Upper lobe of left lung (tissue), 6 donors: Measurements from ENCODE around the gene BRMS1. TPM values are rescaled to one million over a fixed set of nuclear protein-coding genes. Genes with fewer than 3 reads are reported as not detected.

Source experiments
- ATAC-seq, 2 donors: fragments of 200-7000 bp; cut with Tn5 transposase; one replicate each; pipeline ENCODE4 v1.9.1; 2022; ENCODE audit warnings: mild to moderate bottlenecking in 2 of 2, moderate library complexity in 2 of 2; ENCODE audit not compliant: low FRiP score in 2 of 2
- DNase-seq, 2 donors: peaks; one replicate each; pipeline ENCODE4 v3.0.0-alpha.2; 2019 to 2020
- H3K27ac ChIP-seq, 4 donors: fragments of 200-600 bp; sonication (generic); one replicate each; pipeline ENCODE4 v1.5.1; 2016 to 2019
- H3K27me3 ChIP-seq, 4 donors: fragments of 200-600 bp; sonication (generic); one replicate each; pipeline ENCODE4 v1.5.1; 2017 to 2019
- H3K36me3 ChIP-seq, 4 donors: fragments of 200-600 bp; sonication (generic); one replicate each; pipeline ENCODE4 v1.5.1; 2016 to 2019
- H3K4me1 ChIP-seq, 4 donors: fragments of 200-600 bp; sonication (generic); one replicate each; pipeline ENCODE4 v1.5.1; 2018 to 2019
- H3K4me3 ChIP-seq, 4 donors: fragments of 200-600 bp; sonication (generic); one replicate each; pipeline ENCODE4 v1.5.1; 2017 to 2019; ENCODE audit warnings: mild to moderate bottlenecking in 2 of 4, moderate library complexity in 1 of 4
- H3K9me3 ChIP-seq, 4 donors: fragments of 200-600 bp; sonication (generic); one replicate each; pipeline ENCODE4 v1.5.1; 2018 to 2019
- EP300 ChIP-seq, 4 donors: sonication (generic); formaldehyde crosslinking; IDR thresholded peaks; one replicate each; pipeline ENCODE4 v1.5.1; 2017; ENCODE audit warnings: antibody characterized with exemption in 4 of 4, control low read depth in 2 of 4
- POLR2A ChIP-seq, 4 donors: fragments of 450-650 bp; IDR thresholded peaks; one replicate each; pipeline ENCODE4 v1.5.1; 2016 to 2017; ENCODE audit warnings: antibody characterized with exemption in 4 of 4, mild to moderate bottlenecking in 2 of 4
- POLR2AphosphoS5 ChIP-seq, 2 donors: sonication (generic); formaldehyde crosslinking; IDR thresholded peaks; one replicate each; pipeline ENCODE4 v1.5.1; 2017; ENCODE audit warnings: antibody characterized with exemption in 2 of 2
- WGBS, 2 donors: methylation state at CpG; one replicate each; pipeline ENCODE4 v1.1.5; 2017 to 2018; 5-methylcytosine and 5-hydroxymethylcytosine counted together
- total RNA-seq, 6 donors: library from RNA; depleted of rRNA in 4 of 6; stranded (reverse); fragments of >200 nt in 4 of 6; gene quantifications; one replicate each; pipeline versions ENCODE4 v1.1.0 to v1.2.1, GENCODE V29; 2016 to 2021
- TF ChIP-seq, protein P1 (sequence below), 6 experiments: fragments of 450-650 bp in 4 of 6; fragments of 200-600 bp in 2 of 6; sonication (generic) in 2 of 6; IDR thresholded peaks; one replicate each; pipeline ENCODE4 v1.5.1; 2016 to 2019; ENCODE audit warnings: antibody characterized with exemption in 6 of 6
- donor health status: DM: no; HTN: no; CAD: no; lungs with moderate emphysema.
- donor health status: DM: no; HTN: yes; CAD: no; lungs with severe emphysema.

Gene BRMS1
- total RNA-seq, 6 donors from 2014 or later: 34.8 to 63.8 (median 37.1) TPM

DNA sequence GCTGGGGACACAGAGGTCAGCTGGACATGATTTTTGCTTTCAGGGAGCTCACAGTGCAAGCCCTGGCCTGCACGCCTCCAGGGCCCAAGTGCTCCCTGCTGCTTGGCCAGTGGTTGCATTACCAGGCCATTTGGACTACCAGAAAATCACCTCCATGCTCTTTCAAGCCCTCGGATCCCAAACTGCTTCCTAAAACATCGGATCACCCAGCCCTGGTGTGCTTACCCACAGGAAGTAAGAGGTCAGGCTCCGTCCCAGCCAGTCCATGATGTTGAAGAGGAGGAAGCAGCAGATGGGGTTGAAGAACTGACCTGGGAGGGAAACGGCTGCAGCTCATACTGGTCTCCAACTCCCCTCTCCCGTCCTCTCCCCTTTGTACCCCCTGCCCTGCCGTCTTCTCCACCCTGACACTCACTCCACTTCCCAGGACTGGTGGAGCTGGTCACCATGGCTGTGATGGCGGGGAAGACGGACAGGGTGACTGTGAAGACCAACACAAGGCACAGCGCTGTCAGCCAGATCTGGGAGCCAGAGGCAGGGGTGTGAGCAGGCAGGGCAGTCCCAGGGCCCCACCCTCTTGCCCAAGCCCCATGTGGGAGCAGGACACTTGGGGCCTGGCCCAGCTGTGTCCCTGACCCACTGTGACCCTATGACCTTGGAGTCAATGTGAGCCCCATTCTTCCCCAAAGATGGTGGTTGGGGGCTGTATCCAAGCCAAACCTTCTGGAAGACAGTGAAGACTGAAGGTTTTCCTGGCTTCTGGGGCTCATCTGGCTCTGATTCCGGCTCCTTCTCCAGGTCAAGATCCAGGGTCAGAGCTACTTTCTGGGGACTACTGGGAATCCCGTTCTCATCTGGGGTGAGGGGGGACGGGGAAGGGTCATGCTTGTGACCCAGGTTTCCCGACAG lies 21.1 kb upstream of the BRMS1 start:
- DNase-seq: no peak
- 76 to 84% methylated on average over 11 to 14 of the region's 14 CpGs for WGBS, 2 donors
- no peak for TF ChIP-seq POLR2AphosphoS5 (IDR thresholded peaks at IDR 0.05)
- peak in 1 of 4 donors; percentile 7 for TF ChIP-seq POLR2A (IDR thresholded peaks at IDR 0.05)
- Histone ChIP-seq H3K27me3 (no peaks in the 10 kb centered on the region), H3K36me3 (peaks cover 0 to 7% (median 2%) of the 10 kb centered on the region in 4 donors), H3K27ac (no peak overlapping the region), H3K4me3 (no peak overlapping the region), H3K9me3 (no peaks in the 10 kb centered on the region), H3K4me1 (peaks cover 7 to 25% (median 16%) of the 10 kb centered on the region in 4 donors)
- ATAC-seq: no peak

DNA sequence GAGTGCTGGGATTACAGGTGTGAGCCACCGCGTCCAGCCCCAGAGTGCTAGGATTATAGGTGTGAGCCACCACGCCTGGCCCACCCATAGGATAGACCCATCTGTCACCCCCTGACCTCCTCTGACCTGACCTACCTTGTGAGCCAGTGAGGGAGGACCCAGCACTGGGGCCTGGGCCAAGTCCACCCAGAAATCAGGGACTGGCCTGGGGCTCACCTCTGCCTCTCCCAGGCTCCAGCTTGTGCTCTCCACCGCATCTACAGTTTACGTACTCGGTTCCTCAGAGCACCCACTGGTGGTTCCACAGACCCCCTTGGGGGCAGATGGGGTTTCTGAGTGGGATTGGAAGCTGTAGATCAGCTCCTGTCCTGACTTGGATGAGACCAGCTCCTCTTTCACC lies 20.3 kb upstream of the BRMS1 start:
- Histone ChIP-seq H3K4me3 (no peak overlapping the region), H3K27ac (no peak overlapping the region), H3K9me3 (no peaks in the 10 kb centered on the region), H3K36me3 (peaks cover 0 to 7% (median 2%) of the 10 kb centered on the region in 4 donors), H3K27me3 (no peaks in the 10 kb centered on the region), H3K4me1 (peaks cover 7 to 18% (median 12%) of the 10 kb centered on the region in 4 donors)
- no peak for DNase-seq
- no peak for TF ChIP-seq POLR2A (IDR thresholded peaks at IDR 0.05)
- no peak for TF ChIP-seq POLR2AphosphoS5 (IDR thresholded peaks at IDR 0.05)
- WGBS, 2 donors: 89 to 100% methylated on average over 3 to 6 of the region's 6 CpGs
- no peak for ATAC-seq

DNA sequence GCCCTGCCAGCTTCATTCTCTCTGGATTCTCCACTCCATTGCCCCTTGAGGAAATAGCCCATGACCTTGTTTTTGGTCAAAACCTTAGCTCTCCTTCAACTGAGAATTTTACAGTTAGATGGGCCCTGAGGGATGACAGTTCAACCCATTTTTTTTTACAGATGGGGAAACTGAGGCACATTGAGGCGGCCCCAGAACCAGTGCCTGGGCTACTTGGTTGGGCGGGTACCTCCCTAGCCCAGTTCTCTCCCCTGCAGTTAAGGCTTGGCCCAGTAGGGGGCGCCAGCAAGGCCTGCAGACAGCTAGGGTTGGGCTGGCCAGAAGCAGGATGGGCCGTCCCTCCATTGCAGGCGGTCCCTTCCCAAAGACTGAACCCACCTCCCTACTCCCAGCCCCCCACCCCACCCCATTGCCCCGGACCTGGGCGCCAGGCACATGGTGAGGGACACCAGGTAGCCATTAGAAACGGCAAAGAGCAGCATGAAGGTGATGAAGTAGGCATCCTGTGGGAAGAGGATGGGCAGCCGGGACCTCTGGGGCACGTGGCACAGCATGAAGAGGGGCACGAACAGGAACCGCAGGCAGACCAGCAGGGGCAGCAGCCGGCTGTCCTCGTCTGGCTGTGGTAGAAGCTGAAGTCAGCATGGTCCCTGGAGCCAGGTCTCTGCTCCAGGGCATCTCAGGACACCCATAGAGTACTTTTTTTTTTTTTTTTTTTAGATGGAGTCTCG lies 19.1 kb upstream of the BRMS1 start:
- no peaks in the 10 kb centered on the region for H3K27me3 ChIP-seq
- 80 to 81% methylated on average over 13 to 15 of the region's 15 CpGs for WGBS, 2 donors
- H3K36me3 ChIP-seq: peaks cover 0 to 5% (median 2%) of the 10 kb centered on the region in 4 donors
- H3K9me3 ChIP-seq: no peaks in the 10 kb centered on the region
- peak in 1 of 2 donors; percentile 51 for ATAC-seq
- TF ChIP-seq, protein P1, sequence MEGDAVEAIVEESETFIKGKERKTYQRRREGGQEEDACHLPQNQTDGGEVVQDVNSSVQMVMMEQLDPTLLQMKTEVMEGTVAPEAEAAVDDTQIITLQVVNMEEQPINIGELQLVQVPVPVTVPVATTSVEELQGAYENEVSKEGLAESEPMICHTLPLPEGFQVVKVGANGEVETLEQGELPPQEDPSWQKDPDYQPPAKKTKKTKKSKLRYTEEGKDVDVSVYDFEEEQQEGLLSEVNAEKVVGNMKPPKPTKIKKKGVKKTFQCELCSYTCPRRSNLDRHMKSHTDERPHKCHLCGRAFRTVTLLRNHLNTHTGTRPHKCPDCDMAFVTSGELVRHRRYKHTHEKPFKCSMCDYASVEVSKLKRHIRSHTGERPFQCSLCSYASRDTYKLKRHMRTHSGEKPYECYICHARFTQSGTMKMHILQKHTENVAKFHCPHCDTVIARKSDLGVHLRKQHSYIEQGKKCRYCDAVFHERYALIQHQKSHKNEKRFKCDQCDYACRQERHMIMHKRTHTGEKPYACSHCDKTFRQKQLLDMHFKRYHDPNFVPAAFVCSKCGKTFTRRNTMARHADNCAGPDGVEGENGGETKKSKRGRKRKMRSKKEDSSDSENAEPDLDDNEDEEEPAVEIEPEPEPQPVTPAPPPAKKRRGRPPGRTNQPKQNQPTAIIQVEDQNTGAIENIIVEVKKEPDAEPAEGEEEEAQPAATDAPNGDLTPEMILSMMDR (IDR thresholded peaks at IDR 0.05): peak in 5 of 6 experiments; percentile 24 to 56 (median 49)
- TF ChIP-seq POLR2A (IDR thresholded peaks at IDR 0.05): no peak
- no peak overlapping the region for H3K4me3 ChIP-seq
- peaks cover 7 to 15% (median 11%) of the 10 kb centered on the region in 4 donors for H3K4me1 ChIP-seq
- peak overlapping the region in 3 of 4 donors; percentile 25 to 67 (median 63) for H3K27ac ChIP-seq
- peak in 1 of 2 donors; percentile 31 for DNase-seq

DNA sequence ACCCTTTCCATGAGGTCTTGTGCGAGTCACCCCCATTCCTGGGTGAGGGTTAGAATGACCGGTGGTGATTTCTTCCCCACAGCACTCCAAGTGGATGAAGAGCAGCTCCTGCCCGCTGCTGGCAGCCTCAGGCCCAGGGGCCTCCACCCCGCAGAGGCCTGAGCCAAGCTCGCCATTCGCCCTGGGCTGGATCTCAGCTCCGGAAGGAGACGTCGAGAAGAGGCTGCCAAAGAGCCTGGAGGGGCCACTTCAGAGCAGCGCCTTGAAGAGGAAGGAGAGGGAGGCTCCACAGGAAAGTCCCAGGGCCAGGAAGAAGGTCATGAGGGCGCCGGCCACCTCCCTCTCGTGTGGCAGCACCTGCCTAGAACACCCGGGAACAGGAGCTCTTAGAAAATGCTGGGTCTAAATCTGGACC lies 18.3 kb upstream of the BRMS1 start:
- DNase-seq (peak; percentile 61 to 88), ATAC-seq (peak; percentile 18 to 84)
- no peaks in the 10 kb centered on the region for H3K27me3 ChIP-seq
- 60 to 73% methylated on average over 1 to 14 of the region's 14 CpGs for WGBS, 2 donors
- peaks cover 7 to 15% (median 11%) of the 10 kb centered on the region in 4 donors for H3K4me1 ChIP-seq
- peaks cover 0 to 4% (median 0%) of the 10 kb centered on the region in 4 donors for H3K36me3 ChIP-seq
- H3K9me3 ChIP-seq: no peaks in the 10 kb centered on the region
- peak overlapping the region in 1 of 4 donors; percentile 6 for H3K4me3 ChIP-seq
- TF ChIP-seq POLR2AphosphoS5 (IDR thresholded peaks at IDR 0.05) (peak in 1 of 2 donors; percentile 31), POLR2A (IDR thresholded peaks at IDR 0.05) (peak in 1 of 4 donors; percentile 16), EP300 (IDR thresholded peaks at IDR 0.05) (peak in 1 of 4 donors; percentile 28)
- TF ChIP-seq, protein P1 (IDR thresholded peaks at IDR 0.05): no peak
- H3K27ac ChIP-seq: peak overlapping the region in 3 of 4 donors; percentile 25 to 67 (median 63)

DNA sequence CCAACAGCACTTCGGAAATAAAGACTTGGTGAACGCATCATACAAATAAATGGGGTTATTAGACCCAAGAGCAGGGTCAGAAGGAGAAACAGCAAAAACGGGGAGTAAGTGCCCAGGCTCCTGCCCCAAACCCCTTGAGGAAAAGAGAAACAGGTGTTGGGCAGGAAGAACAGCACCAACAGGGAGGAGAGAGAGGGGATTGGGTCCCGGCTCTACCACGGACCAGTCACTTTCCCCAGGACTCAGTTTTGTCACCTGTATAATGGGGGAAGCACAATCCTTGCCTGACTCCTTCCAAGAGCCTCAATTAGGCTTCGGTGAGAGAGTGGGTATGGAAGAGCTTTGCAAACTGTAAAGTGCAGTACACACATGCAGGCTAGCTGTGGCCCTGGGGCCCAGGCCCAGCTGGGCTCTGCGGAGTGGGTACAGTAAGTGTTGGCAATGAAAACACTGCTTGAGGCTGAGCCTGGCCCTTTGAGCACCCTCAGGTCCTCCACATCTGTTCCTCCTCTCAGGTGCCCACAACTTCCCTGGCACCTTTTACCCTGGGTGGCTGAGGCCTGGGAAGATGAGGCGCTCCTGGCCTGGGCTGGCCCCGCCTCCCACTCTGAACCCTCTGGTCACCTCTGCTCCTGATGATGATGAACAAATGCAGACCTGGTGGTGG lies 17.7 kb upstream of the BRMS1 start:
- no peaks in the 10 kb centered on the region for H3K9me3 ChIP-seq
- TF ChIP-seq, protein P1 (IDR thresholded peaks at IDR 0.05): no peak
- TF ChIP-seq EP300 (IDR thresholded peaks at IDR 0.05) (no peak), POLR2A (IDR thresholded peaks at IDR 0.05) (peak in 1 of 4 donors; percentile 3), POLR2AphosphoS5 (IDR thresholded peaks at IDR 0.05) (no peak)
- peak overlapping the region in 3 of 4 donors; percentile 10 to 67 (median 63) for H3K27ac ChIP-seq
- DNase-seq: peak; percentile 41 to 68
- peaks cover 7 to 15% (median 11%) of the 10 kb centered on the region in 4 donors for H3K4me1 ChIP-seq
- peak; percentile 3 to 28 for ATAC-seq
- WGBS, 2 donors: 74 to 84% methylated on average over 7 to 9 of the region's 9 CpGs
- H3K4me3 ChIP-seq: peak overlapping the region in 1 of 4 donors; percentile 6
- peaks cover 0 to 4% (median 0%) of the 10 kb centered on the region in 4 donors for H3K36me3 ChIP-seq
- no peaks in the 10 kb centered on the region for H3K27me3 ChIP-seq
